Mesenchymal stem cell (in vitro differentiated cells and primary cell): ENCODE data around the gene FGB. TPM values are rescaled to one million over a fixed set of nuclear protein-coding genes. Genes with fewer than 3 reads are reported as not detected.

ENCODE experiments used
- DNase-seq: peaks from one replicate; pipeline ENCODE4 v3.0.0-alpha.2; 2013
- H2AFZ ChIP-seq: one replicate; pipeline ENCODE4 v1.6.1; 2013; ENCODE audit warnings: low read depth, mild to moderate bottlenecking, control low read depth, inconsistent platforms, low read length, moderate library complexity
- H2AK5ac ChIP-seq: 2 replicates; pipeline ENCODE4 v1.6.1; 2013; ENCODE audit warnings: low read length, moderate library complexity, mild to moderate bottlenecking, inconsistent platforms; ENCODE audit not compliant: severe bottlenecking
- H2BK120ac ChIP-seq: one replicate; pipeline ENCODE4 v1.6.1; 2013; ENCODE audit warnings: low read depth, mild to moderate bottlenecking, inconsistent platforms, low read length, moderate library complexity
- H2BK12ac ChIP-seq, 2 experiments: one replicate each; pipeline ENCODE4 v1.6.1; 2013; ENCODE audit warnings: inconsistent platforms in 2 of 2, low read length in 2 of 2, mild to moderate bottlenecking in 2 of 2, moderate library complexity in 2 of 2, control low read depth in 1 of 2
- H2BK15ac ChIP-seq: one replicate; pipeline ENCODE4 v1.6.1; 2013; ENCODE audit warnings: mild to moderate bottlenecking, low read depth, inconsistent platforms; ENCODE audit not compliant: poor library complexity, severe bottlenecking
- H2BK5ac ChIP-seq: 2 replicates; pipeline ENCODE4 v1.6.1; 2013; ENCODE audit warnings: low read depth, mild to moderate bottlenecking, low read length, control low read depth, inconsistent platforms; ENCODE audit not compliant: poor library complexity, severe bottlenecking
- H3K14ac ChIP-seq, 2 experiments: one replicate each; pipeline ENCODE4 v1.6.1; 2013; ENCODE audit warnings: inconsistent platforms in 2 of 2, low read length in 2 of 2, control low read depth in 1 of 2, mild to moderate bottlenecking in 1 of 2, moderate library complexity in 1 of 2
- H3K18ac ChIP-seq, 2 experiments: one replicate each; pipeline ENCODE4 v1.6.1; 2013; ENCODE audit warnings: inconsistent platforms in 2 of 2, low read length in 2 of 2, control low read depth in 1 of 2, low read depth in 1 of 2, mild to moderate bottlenecking in 1 of 2
- H3K23ac ChIP-seq, 2 experiments: one replicate each; pipeline ENCODE4 v1.6.1; 2013; ENCODE audit warnings: inconsistent platforms in 2 of 2, low read length in 2 of 2, mild to moderate bottlenecking in 2 of 2, moderate library complexity in 2 of 2, control low read depth in 1 of 2
- H3K27ac ChIP-seq: 2 replicates; pipeline ENCODE4 v1.5.1; 2013; ENCODE audit warnings: mild to moderate bottlenecking, moderate library complexity, low read length, control low read depth, inconsistent platforms; ENCODE audit not compliant: poor library complexity, severe bottlenecking
- H3K27me3 ChIP-seq, 2 experiments: 2 replicates each; pipeline versions ENCODE4 v1.6.1 to v1.7.0; 2013; ENCODE audit warnings: low read length in 2 of 2, mild to moderate bottlenecking in 2 of 2, moderate library complexity in 2 of 2, control low read depth in 1 of 2, inconsistent platforms in 1 of 2; ENCODE audit not compliant: control insufficient read depth in 1 of 2, insufficient read depth in 1 of 2
- H3K36me3 ChIP-seq, 2 experiments: 2 replicates each; pipeline versions ENCODE4 v1.6.1 to v1.7.0; 2013; ENCODE audit warnings: low read length in 2 of 2, control low read depth in 1 of 2, inconsistent platforms in 1 of 2, low read depth in 1 of 2, mild to moderate bottlenecking in 1 of 2; ENCODE audit not compliant: insufficient read depth in 2 of 2, control insufficient read depth in 1 of 2
- H3K4ac ChIP-seq, 2 experiments: one replicate each; pipeline ENCODE4 v1.6.1; 2013; ENCODE audit warnings: inconsistent platforms in 2 of 2, low read length in 2 of 2, mild to moderate bottlenecking in 2 of 2, moderate library complexity in 2 of 2, control low read depth in 1 of 2, low read depth in 1 of 2
- H3K4me1 ChIP-seq: 2 replicates; pipeline ENCODE4 v1.6.1; 2013; ENCODE audit warnings: low read depth, low read length, control low read depth; ENCODE audit not compliant: control insufficient read depth, insufficient read depth
- H3K4me2 ChIP-seq: 2 replicates; pipeline ENCODE4 v1.6.1; 2013; ENCODE audit warnings: low read length, mild to moderate bottlenecking, inconsistent platforms; ENCODE audit not compliant: poor library complexity, severe bottlenecking
- H3K4me3 ChIP-seq, 2 experiments: 2 replicates each; pipeline versions ENCODE4 v1.5.1 to v1.7.0; 2013; ENCODE audit warnings: low read length in 2 of 2, mild to moderate bottlenecking in 2 of 2, control low read depth in 1 of 2, low read depth in 1 of 2; ENCODE audit not compliant: insufficient read depth in 1 of 2
- H3K79me1 ChIP-seq: replicated peaks from 2 replicates; pipeline ENCODE4 v1.6.1; 2013; ENCODE audit warnings: mild to moderate bottlenecking, control low read depth, low read length, inconsistent platforms; ENCODE audit not compliant: poor library complexity, severe bottlenecking
- H3K9ac ChIP-seq: 2 replicates; pipeline ENCODE4 v1.7.0; 2013; ENCODE audit warnings: mild to moderate bottlenecking, low read length, moderate library complexity
- H3K9me3 ChIP-seq: 2 replicates; pipeline ENCODE4 v1.7.0; 2013; ENCODE audit warnings: mild to moderate bottlenecking, low read length; ENCODE audit not compliant: control insufficient read depth
- H4K8ac ChIP-seq: one replicate; pipeline ENCODE4 v1.6.1; 2013; ENCODE audit warnings: inconsistent platforms, mild to moderate bottlenecking, low read length, moderate library complexity
- H4K91ac ChIP-seq: one replicate; pipeline ENCODE4 v1.6.1; 2013; ENCODE audit warnings: mild to moderate bottlenecking, low read length, inconsistent platforms
- WGBS: methylation state at CpG from one replicate; pipeline ENCODE4 v1.1.7; 2013; ENCODE audit warnings: mixed read lengths; 5-methylcytosine and 5-hydroxymethylcytosine counted together
- small RNA-seq: library from polyadenylated mRNA; stranded (forward); fragments of <200 nt; extraction: miRNeasy Mini kit (QIAGEN cat#:217004); gene quantifications from one replicate; pipeline ENCODE3, GENCODE V24; 2013; ENCODE audit warnings: low read depth

FGB gene

DNA sequence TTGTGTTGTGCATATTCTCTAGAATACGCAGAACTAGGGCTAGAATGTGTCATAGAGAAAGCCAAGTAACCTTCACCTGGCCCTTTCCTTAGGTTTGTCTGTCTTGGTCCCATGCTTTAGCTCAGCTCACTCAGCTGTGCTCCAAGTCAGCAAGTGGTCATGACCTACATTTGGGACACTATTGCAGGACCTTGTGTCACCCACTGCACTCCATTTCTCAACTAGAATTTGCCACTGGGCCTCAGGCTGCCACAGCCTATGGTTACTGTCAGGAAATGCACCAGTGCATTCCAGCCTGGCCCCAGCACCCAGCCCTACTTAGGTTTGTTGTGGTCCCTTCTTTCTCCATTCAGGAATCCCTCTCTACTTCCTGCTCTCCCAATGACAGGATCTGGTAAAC, 57.3 kb downstream of the FGB start:
- Histone ChIP-seq H2BK5ac (no peak overlapping the region), H2BK15ac (no peak overlapping the region), H3K79me1 (no peaks in the 10 kb centered on the region), H3K9me3 (no peaks in the 10 kb centered on the region), H3K4me1 (peaks cover 2% of the 10 kb centered on the region), H3K18ac (no peak overlapping the region), H3K36me3 (no peaks in the 10 kb centered on the region), H3K9ac (no peak overlapping the region), H3K27me3 (no peaks in the 10 kb centered on the region), H2AK5ac (no peak overlapping the region), H3K23ac (no peak overlapping the region), H3K4me2 (no peak overlapping the region), H2BK12ac (no peak overlapping the region), H4K91ac (no peak overlapping the region), H3K14ac (no peak overlapping the region), H2BK120ac (no peak overlapping the region), H2AFZ (no peak overlapping the region), H3K4me3 (no peak overlapping the region), H3K4ac (no peak overlapping the region), H3K27ac (no peak overlapping the region), H4K8ac (no peak overlapping the region)
- no peak for DNase-seq
- WGBS = 26% methylated on average over 1 of the region's 1 CpG

Small RNAs within 50 kb of the gene (small RNA-seq; reads per million reads assigned to genes)
- not detected for gene RNU6-1285P
